ENCODE measurements around the gene MCU. TPM values are rescaled to one million over a fixed set of nuclear protein-coding genes. Genes with fewer than 3 reads are reported as not detected.
"Not testable (repeated sequence)": the region's sequence is repeated elsewhere in the genome, so short reads cannot be mapped to it uniquely, and the experiment has no call there.

Gene MCU
- total RNA-seq, 2 experiments from 2014 or later: 17.7 to 19.3 TPM

DNA sequence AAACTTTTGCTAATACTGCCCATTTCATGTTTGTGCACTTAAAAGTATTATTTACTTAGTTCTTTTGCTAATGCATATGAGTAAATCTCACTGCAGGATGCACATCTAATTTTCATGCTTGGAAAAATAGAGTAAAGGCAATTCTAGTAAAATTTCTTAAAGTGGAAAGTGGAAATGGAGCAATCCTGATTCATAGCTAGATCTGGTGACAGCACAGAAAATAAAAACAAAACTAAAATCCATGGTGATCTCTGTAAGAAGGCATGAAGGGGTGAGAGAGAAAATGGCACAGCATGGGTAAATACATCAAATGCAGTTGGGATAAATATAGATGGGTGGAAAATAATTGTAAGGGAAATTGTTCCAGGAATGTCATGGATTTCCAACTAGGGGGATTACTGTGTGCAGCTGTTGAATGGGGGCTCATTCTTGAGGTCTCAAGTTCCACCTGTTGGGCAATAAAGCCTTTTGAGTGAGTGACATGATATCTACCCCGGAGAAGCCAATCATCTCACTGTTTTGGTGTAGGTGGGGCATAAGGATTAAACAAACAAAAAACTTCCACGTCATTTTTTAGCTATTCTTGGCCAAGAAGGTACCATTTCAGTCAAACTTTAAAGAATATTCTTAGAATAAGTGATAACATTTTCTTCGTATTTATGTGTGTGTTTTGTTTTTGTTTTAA, 1.7 kb upstream of the MCU start:
- CTCF ChIA-PET: interaction anchor here (0.6 kb wide), 1 partner anchor 12 kb away, joined by 3 read pairs; no protein-coding TSS in a partner anchor
- POLR2A ChIA-PET: interaction anchor here (0.7 kb wide), 1 partner anchor 399 kb away, joined by 3 read pairs; no protein-coding TSS in a partner anchor

DNA sequence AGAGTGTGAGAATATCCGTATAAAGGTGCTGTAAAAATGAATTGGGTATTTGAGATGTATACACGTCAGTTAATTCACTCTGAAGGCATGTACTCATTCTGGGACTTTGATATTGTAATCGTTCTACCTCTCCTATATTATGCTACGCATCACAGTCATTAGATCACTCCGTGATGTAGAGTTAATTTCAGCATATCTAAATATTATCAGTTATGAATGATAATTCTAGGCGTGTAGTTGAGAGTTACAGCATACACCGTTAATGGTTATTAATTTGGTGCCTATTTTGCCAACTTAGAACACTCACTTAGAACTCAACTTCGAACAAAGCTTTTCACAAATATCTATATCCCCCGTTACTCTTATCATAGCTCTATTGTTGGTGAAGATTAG, 477 bp upstream of the MCU start:
- intact Hi-C loops (cut with micrococcal nuclease): loop anchor here (1.0 to 10.0 kb wide), 5 partner anchors 113 to 406 kb away; partner anchors contain the start of gene P4HA1
- ChIA-PET CTCF (interaction anchor here (0.6 to 1.2 kb wide), 3 partner anchors 19 to 642 kb away, joined by 3 read pairs; no protein-coding TSS in a partner anchor), POLR2A (interaction anchor here (0.7 to 1.5 kb wide), 8 partner anchors 15 to 405 kb away, joined by 3 to 7 read pairs (median 4); partner anchors contain the start of gene MICU1)
- no peak for DNase-seq
- H3K4me3 Mint-ChIP-seq: peak overlapping the region; percentile 79
- H3K36me3 Mint-ChIP-seq: no peaks in the 10 kb centered on the region
- no peaks in the 10 kb centered on the region for H3K27me3 Mint-ChIP-seq
- H3K9me3 Mint-ChIP-seq: no peaks in the 10 kb centered on the region
- H3K27ac Mint-ChIP-seq: no peak overlapping the region
- peaks cover 35% of the 10 kb centered on the region for H3K4me1 Mint-ChIP-seq (ENCODE audit: low read depth)

More for the DNA sequence above, 1.7 kb upstream of the MCU start:
- intact Hi-C loops (cut with micrococcal nuclease): loop anchor here (5.0 to 10.0 kb wide), 4 partner anchors 115 to 407 kb away; partner anchors contain the start of gene P4HA1
- H3K27me3 Mint-ChIP-seq: peaks cover 3% of the 10 kb centered on the region
- H3K36me3 Mint-ChIP-seq: no peaks in the 10 kb centered on the region
- H3K4me1 Mint-ChIP-seq (ENCODE audit: low read depth): peaks cover 34% of the 10 kb centered on the region
- DNase-seq: no peak
- H3K27ac Mint-ChIP-seq: no peak overlapping the region
- no peak overlapping the region for H3K4me3 Mint-ChIP-seq
- no peaks in the 10 kb centered on the region for H3K9me3 Mint-ChIP-seq

DNA sequence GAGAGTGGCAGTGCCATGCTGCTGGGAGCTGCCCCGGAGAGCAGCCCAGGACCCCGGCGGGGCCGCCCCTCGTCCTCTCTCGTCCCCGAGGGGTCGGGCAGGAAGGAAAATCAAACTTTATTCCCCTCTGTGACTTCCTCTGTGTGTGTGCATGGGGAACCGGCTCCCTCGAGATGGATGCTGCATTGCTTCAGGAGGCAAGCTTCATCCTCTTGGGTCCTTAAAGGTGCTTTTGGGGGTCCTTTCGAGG, 726 bp downstream of the MCU start:
- no peaks in the 10 kb centered on the region for H3K27me3 Mint-ChIP-seq
- DNase-seq: no peak
- ChIA-PET POLR2A (interaction anchor here (0.5 to 1.5 kb wide), 3 partner anchors 67 to 409 kb away, joined by 3 to 6 read pairs (median 4); partner anchors contain the start of gene MICU1), CTCF (interaction anchor here (1.2 to 1.3 kb wide), 2 partner anchors 328 to 466 kb away, joined by 3 to 8 read pairs; no protein-coding TSS in a partner anchor)
- H3K9me3 Mint-ChIP-seq: no peaks in the 10 kb centered on the region
- no peaks in the 10 kb centered on the region for H3K36me3 Mint-ChIP-seq
- H3K4me1 Mint-ChIP-seq (ENCODE audit: low read depth): peaks cover 35% of the 10 kb centered on the region
- peak overlapping the region; percentile 82 for H3K4me3 Mint-ChIP-seq
- peak overlapping the region; percentile 48 for H3K27ac Mint-ChIP-seq
- intact Hi-C loops (cut with micrococcal nuclease): loop anchor here (2.0 to 10.0 kb wide), 5 partner anchors 66 to 405 kb away; partner anchors contain the start of genes MICU1 and P4HA1

DNA sequence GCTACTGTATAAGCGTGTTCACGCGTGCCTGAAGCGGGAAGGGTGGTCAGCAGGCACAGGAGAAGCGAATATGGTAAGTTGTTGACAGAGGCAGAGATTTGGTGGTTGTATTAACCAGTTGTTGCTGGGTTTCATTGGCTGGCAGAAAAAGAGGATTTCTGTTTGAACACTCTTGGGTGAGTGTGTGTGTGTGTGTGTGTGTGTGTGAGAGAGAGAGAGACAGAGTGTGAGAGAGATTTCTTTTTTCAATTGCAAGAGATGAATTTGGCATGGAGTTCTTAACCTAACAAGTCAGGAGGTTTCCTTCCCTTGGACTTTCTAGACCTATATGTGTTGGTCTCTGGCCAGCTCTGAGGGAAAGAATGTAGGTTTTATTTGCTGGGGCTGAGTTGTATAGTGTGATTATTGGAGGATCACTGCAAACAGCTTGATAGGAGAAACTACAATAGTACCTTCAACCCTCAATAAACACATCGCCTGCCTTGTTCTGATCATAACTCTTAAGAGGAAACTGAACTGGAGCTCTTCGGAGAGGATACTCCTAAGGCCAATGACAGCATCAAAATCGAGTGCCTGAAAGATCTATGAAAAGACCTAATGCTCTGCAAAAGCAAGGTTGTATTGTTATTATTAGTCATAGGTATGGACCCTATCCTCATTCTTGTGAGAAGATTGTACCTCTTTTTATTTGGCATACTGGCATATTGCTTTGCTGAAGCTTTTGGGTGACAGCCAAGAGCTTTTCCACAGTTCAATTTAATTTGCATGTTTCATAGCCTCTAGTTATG, 1.2 kb downstream of the MCU start:
- intact Hi-C loops (cut with micrococcal nuclease): loop anchor here (2.0 to 10.0 kb wide), 5 partner anchors 66 to 404 kb away; partner anchors contain the start of genes MICU1 and P4HA1
- Mint-ChIP-seq H3K27ac (peak overlapping the region; percentile 48), H3K9me3 (no peaks in the 10 kb centered on the region)

DNA sequence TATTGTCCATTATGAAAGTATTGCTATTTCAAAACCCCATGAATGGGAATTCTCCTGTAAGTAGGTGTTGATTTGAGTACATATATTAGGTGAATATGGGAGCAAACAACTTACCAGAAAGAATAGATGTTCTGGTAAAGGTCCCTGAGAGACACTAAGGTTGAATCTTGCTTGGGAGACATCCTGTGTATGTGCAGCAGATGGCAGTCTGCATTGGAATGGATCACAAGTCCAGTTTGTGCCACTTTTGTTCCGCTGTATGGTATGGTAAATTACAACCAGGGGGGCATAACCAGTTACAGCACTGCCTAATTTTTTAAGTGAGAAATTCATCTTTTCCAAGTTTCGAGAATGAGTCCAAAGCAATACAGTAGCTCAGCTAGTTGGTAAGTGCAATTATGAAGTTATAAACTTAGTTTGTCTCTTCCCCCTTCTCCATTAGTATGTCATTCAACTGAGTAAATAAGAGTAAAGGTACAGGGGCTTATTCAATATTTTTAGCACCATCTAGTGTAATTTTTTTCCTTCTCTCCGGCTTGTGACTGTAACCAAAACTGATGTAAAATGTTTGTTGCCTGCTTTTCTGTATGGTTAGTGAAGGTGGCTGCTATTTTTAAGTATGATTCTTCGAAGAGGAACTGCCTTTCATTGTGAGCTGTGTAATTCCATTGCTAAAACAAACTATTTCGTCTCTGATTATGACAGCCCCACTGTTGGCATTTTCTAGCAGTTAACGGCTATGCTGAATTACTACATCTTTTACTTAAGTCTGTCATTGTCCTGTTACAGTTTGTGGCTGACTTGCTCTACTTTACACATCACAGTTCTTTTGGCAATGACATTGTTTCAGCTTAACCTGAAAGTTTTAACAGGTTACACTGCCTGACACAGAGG, 2.8 kb downstream of the MCU start:
- H3K9me3 Mint-ChIP-seq: no peaks in the 10 kb centered on the region
- DNase-seq: no peak
- ChIA-PET CTCF (interaction anchor here (0.7 to 1.2 kb wide), 2 partner anchors 112 to 141 kb away, joined by 3 read pairs; no protein-coding TSS in a partner anchor), POLR2A (no interaction called here)
- H3K4me1 Mint-ChIP-seq (ENCODE audit: low read depth): peaks cover 35% of the 10 kb centered on the region
- no peak overlapping the region for H3K4me3 Mint-ChIP-seq
- no peak overlapping the region for H3K27ac Mint-ChIP-seq
- no peaks in the 10 kb centered on the region for H3K36me3 Mint-ChIP-seq
- no peaks in the 10 kb centered on the region for H3K27me3 Mint-ChIP-seq
- intact Hi-C loops (cut with micrococcal nuclease): loop anchor here (2.0 to 10.0 kb wide), 5 partner anchors 110 to 403 kb away; partner anchors contain the start of gene P4HA1

More for the DNA sequence above, 1.2 kb downstream of the MCU start:
- Mint-ChIP-seq H3K4me1 (ENCODE audit: low read depth) (peaks cover 35% of the 10 kb centered on the region), H3K27me3 (no peaks in the 10 kb centered on the region), H3K36me3 (no peaks in the 10 kb centered on the region), H3K4me3 (peak overlapping the region; percentile 82)
- ChIA-PET CTCF (interaction anchor here (1.3 kb wide), 1 partner anchor 328 kb away, joined by 8 read pairs; no protein-coding TSS in a partner anchor), POLR2A (interaction anchor here (0.5 to 1.5 kb wide), 5 partner anchors 15 to 409 kb away, joined by 3 to 6 read pairs (median 4); partner anchors contain the start of gene MICU1)
- no peak for DNase-seq

DNA sequence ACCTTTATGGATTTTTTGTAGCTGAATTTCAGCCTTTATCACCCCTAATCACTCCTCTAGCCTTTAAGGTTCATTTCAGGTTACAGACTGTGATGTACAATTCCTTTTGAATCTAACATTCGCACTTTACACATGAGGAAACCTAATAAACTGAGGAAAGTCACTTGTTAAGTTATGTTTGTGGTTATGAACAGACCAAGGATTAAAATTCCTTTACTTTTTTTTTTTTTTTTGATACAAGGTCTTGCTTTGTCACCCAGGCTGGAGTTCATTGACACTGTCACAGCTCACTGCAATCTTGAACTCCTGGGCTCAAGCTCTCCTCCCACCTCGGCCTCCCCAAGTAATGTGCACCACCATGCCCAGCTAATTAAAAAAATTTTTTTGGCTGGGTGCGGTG, 3.6 kb downstream of the MCU start:
- intact Hi-C loops (cut with micrococcal nuclease): loop anchor here (2.0 to 10.0 kb wide), 2 partner anchors 109 to 139 kb away; no protein-coding TSS in a partner anchor
- H3K36me3 Mint-ChIP-seq: no peaks in the 10 kb centered on the region
- no peak overlapping the region for H3K27ac Mint-ChIP-seq
- DNase-seq: no peak
- no peaks in the 10 kb centered on the region for H3K27me3 Mint-ChIP-seq
- peaks cover 29% of the 10 kb centered on the region for H3K4me1 Mint-ChIP-seq (ENCODE audit: low read depth)
- POLR2A ChIA-PET: no interaction called here
- no peak overlapping the region for H3K4me3 Mint-ChIP-seq
- CTCF ChIA-PET: interaction anchor here (1.2 kb wide), 1 partner anchor 111 kb away, joined by 3 read pairs; no protein-coding TSS in a partner anchor
- no peaks in the 10 kb centered on the region for H3K9me3 Mint-ChIP-seq

DNA sequence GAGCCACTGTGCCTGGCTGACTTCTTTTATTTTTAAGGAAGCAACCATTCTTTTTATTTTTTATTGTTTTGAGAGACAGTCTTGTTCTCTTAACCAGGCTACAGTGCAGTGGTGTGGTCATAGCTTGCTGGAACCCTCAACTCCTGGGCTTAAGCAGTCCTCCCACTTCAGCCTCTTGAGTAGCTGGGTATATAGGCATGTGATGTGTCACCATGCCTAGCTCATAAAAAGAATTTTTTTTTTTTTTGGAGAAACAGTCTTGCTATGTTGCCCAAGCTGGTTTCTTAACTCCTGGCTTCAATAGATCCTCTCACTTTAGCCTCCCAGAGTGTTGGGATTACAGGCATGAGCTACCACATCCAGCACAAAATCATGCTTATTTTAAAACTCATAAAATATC, 5.8 kb downstream of the MCU start:
- no peak for DNase-seq
- no peaks in the 10 kb centered on the region for H3K27me3 Mint-ChIP-seq
- CTCF ChIA-PET: no interaction called here
- intact Hi-C loops (cut with micrococcal nuclease): loop anchor here (10.0 kb wide), 1 partner anchor 107 kb away; no protein-coding TSS in a partner anchor
- H3K36me3 Mint-ChIP-seq: no peaks in the 10 kb centered on the region
- peaks cover 25% of the 10 kb centered on the region for H3K4me1 Mint-ChIP-seq (ENCODE audit: low read depth)
- POLR2A ChIA-PET: no interaction called here
- no peaks in the 10 kb centered on the region for H3K9me3 Mint-ChIP-seq
- no peak overlapping the region for H3K4me3 Mint-ChIP-seq
- H3K27ac Mint-ChIP-seq: no peak overlapping the region

DNA sequence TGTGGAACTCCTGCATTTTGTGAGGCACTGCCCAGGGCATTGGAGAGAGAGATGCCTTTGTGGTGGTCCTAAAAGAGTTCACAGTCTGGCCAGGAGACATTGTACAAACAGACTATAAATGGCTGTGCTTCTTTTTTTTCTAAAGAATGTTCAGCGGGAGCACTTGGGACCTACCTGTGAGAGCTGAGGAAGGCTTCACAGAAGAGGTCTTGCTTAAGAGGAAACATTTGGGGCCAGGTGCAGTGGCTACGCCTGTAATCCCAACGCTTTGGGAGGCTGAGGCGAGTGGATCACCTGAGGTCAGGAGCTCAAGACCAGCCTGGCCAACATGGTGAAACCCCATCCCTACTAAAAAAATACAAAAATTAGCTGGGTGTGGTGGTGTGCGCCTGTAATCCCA, 10.5 kb downstream of the MCU start:
- H3K27me3 Mint-ChIP-seq; H3K9me3 Mint-ChIP-seq; H3K4me3 Mint-ChIP-seq; POLR2A ChIA-PET; intact Hi-C loops (cut with micrococcal nuclease); DNase-seq; H3K36me3 Mint-ChIP-seq; H3K27ac Mint-ChIP-seq: not testable (repeated sequence)
- CTCF ChIA-PET: interaction anchor here (0.7 kb wide), 1 partner anchor 72 kb away, joined by 3 read pairs; no protein-coding TSS in a partner anchor
- peaks cover 10% of the 10 kb centered on the region for H3K4me1 Mint-ChIP-seq (ENCODE audit: low read depth)

DNA sequence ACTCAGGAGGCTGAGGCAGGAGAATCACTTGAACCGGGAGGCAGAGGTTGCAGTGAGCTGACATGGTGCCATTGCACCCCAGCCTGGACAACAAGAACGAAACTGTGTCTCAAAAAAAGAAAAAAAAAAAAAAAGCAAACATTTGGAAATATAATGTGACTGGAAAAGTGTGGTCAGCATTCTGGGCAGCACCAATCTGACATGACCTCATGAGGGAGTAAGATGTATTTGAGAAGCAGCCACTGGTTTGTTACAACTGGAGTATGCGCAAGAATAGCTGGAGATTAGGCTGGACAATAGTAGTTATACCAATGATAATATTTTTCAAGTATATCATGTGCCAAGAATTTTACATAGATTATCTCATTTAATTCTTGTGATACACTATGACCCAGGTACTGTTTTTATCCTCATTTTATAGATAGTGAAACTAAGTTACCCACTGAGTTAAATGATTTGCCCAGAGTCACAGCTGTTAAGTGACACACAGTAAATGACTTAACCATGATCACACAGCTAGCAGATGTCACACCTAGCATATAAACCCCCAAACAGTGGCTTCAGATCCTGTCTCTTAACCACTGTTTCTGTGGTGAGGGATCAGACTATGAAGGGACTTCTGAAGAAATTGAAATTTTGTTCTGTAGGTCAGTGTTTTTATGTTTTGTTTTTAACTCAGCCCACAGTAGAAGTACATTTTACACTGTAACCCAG, 11.1 kb downstream of the MCU start:
- ChIA-PET POLR2A (no interaction called here), CTCF (interaction anchor here (0.7 kb wide), 1 partner anchor 72 kb away, joined by 3 read pairs; no protein-coding TSS in a partner anchor)
- Mint-ChIP-seq H3K4me3 (no peak overlapping the region), H3K9me3 (no peaks in the 10 kb centered on the region), H3K36me3 (no peaks in the 10 kb centered on the region), H3K27me3 (no peaks in the 10 kb centered on the region), H3K4me1 (ENCODE audit: low read depth) (peaks cover 10% of the 10 kb centered on the region), H3K27ac (no peak overlapping the region)
- intact Hi-C loops (cut with micrococcal nuclease): no loop called here
- no peak for DNase-seq

DNA sequence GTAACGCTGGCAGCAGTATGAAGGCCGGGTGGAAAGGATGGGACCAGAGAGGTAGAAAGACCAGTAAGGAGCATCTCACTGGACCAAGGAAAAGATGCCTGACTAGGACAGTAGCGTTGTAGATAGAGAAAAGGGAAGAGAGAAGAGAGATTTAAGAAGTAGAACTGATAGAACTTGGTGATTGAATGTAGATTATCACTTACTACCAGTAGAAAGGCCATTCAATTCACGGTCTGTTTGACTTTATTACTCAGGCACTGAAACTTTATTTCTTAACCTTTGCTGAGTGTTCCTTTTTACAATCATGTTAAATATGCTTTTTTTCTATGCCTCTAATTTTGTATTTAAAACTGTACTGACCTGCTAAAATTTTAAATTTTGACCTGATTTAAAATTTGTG, 12.2 kb downstream of the MCU start:
- intact Hi-C loops (cut with micrococcal nuclease): no loop called here
- ChIA-PET CTCF (no interaction called here), POLR2A (no interaction called here)
- Mint-ChIP-seq H3K4me3 (no peak overlapping the region), H3K27ac (no peak overlapping the region), H3K9me3 (no peaks in the 10 kb centered on the region), H3K4me1 (ENCODE audit: low read depth) (peaks cover 10% of the 10 kb centered on the region), H3K36me3 (no peaks in the 10 kb centered on the region), H3K27me3 (no peaks in the 10 kb centered on the region)
- DNase-seq: no peak

DNA sequence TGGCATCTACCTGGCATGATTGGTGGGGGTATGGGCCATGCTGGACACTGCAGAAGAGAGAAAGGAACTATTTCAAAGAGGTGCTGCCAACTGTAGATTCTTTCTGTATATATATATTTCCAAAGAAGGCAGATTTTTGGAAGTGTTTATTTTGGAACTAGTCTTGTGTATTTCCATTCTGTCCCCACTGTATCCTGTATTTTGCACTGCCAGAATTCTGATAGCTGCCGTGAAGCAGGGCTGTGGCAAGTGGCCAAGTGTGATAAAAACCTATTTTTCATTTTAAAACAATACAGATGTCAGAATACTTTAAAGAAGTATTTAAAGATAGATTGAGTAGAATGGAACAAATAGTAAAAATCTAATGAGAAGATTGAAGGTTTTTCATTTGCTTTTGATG, 17.1 kb downstream of the MCU start:
- CTCF ChIA-PET: no interaction called here
- Mint-ChIP-seq H3K27ac (no peak overlapping the region), H3K4me1 (ENCODE audit: low read depth) (peaks cover under 1% of the 10 kb centered on the region), H3K27me3 (no peaks in the 10 kb centered on the region), H3K9me3 (no peaks in the 10 kb centered on the region), H3K4me3 (no peak overlapping the region), H3K36me3 (no peaks in the 10 kb centered on the region)
- DNase-seq: no peak
- intact Hi-C loops (cut with micrococcal nuclease): no loop called here
- POLR2A ChIA-PET: interaction anchor here (0.7 kb wide), 1 partner anchor 16 kb away, joined by 4 read pairs; no protein-coding TSS in a partner anchor
